Measurements from ENCODE around the gene EXOC6.

DNA sequence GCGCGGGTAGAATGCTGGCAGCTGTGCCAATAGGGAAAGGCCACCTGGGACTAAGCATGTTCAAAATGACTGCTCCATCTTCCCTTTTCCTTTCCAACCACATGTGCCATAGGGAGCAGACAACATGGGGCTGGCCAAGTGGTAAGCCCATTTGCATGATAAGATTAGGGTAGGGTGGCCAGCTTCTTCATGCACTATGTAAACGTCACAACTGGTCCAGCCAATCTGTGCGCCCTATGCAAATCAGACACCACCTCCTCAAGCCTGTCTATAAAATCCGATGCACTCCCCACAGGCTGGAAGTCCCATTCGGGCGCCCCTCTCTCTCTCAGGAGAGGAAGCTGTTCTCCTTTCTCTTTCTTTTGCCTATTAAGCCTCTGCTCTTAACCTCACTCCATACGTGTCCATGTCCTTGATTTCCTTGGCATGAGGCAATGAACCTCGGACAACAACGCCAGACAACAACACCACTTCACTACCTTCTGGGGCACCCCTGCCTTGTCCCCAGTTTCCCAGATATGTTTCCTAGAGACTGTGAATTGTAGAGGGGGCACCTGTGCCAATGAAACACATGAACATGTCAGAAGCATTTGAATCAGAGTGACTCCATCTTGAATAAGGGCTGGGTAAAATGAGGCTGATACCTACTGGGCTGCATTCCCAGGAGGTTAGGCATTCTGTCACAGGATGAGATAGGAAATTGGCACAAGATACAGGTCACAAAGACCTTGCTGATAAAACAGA lies 19.1 kb upstream of the EXOC6 start:
- TF ChIP-seq TCF7L2 (IDR thresholded peaks at IDR 0.05; ENCODE audit: borderline replicate concordance, extremely low read depth, insufficient read depth, insufficient read length) (no peak), POLR2A (IDR thresholded peaks at IDR 0.05; ENCODE audit: borderline replicate concordance, extremely low read depth, insufficient read depth, insufficient read length) (no peak), ELF1 (IDR thresholded peaks at IDR 0.05; ENCODE audit: borderline replicate concordance, low read depth) (no peak), REST (IDR thresholded peaks at IDR 0.05; ENCODE audit: low read depth) (no peak), EZH2 (IDR thresholded peaks at IDR 0.05) (no peak), CEBPB (IDR thresholded peaks at IDR 0.05; ENCODE audit: low read depth) (no peak), FOSL1 (IDR thresholded peaks at IDR 0.05; ENCODE audit: low read depth) (no peak), ZFX (IDR thresholded peaks at IDR 0.05) (no peak)
- TF ChIP-seq, protein P1, sequence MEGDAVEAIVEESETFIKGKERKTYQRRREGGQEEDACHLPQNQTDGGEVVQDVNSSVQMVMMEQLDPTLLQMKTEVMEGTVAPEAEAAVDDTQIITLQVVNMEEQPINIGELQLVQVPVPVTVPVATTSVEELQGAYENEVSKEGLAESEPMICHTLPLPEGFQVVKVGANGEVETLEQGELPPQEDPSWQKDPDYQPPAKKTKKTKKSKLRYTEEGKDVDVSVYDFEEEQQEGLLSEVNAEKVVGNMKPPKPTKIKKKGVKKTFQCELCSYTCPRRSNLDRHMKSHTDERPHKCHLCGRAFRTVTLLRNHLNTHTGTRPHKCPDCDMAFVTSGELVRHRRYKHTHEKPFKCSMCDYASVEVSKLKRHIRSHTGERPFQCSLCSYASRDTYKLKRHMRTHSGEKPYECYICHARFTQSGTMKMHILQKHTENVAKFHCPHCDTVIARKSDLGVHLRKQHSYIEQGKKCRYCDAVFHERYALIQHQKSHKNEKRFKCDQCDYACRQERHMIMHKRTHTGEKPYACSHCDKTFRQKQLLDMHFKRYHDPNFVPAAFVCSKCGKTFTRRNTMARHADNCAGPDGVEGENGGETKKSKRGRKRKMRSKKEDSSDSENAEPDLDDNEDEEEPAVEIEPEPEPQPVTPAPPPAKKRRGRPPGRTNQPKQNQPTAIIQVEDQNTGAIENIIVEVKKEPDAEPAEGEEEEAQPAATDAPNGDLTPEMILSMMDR (IDR thresholded peaks at IDR 0.05 in 2 of 3, conservative IDR thresholded peaks at IDR 0.05 in 1 of 3; ENCODE audit: borderline replicate concordance in 1 of 3, insufficient read depth in 1 of 3, low read depth in 2 of 3, low read length in 2 of 3) = no peak
- TF ChIP-seq, protein P2, sequence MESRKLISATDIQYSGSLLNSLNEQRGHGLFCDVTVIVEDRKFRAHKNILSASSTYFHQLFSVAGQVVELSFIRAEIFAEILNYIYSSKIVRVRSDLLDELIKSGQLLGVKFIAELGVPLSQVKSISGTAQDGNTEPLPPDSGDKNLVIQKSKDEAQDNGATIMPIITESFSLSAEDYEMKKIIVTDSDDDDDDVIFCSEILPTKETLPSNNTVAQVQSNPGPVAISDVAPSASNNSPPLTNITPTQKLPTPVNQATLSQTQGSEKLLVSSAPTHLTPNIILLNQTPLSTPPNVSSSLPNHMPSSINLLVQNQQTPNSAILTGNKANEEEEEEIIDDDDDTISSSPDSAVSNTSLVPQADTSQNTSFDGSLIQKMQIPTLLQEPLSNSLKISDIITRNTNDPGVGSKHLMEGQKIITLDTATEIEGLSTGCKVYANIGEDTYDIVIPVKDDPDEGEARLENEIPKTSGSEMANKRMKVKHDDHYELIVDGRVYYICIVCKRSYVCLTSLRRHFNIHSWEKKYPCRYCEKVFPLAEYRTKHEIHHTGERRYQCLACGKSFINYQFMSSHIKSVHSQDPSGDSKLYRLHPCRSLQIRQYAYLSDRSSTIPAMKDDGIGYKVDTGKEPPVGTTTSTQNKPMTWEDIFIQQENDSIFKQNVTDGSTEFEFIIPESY (IDR thresholded peaks at IDR 0.05; ENCODE audit: extremely low read depth, insufficient replicate concordance, low read length) = no peak
